GM18508 (cell line): ENCODE results near the gene PTPRN.

ENCODE experiments used
- ATAC-seq: cut with Tn5 transposase; IDR thresholded peaks from one replicate; pipeline ENCODE4 v1.9.1; 2021; ENCODE audit warnings: moderate number of reproducible peaks; ENCODE audit not compliant: insufficient read depth, unreplicated experiment

The PTPRN gene

GRCh38 chr2:219247678-219248642 lies 61.2 kb downstream of the PTPRN start:
- no peak for ATAC-seq

GRCh38 chr2:219246559-219246958 lies 62.6 kb downstream of the PTPRN start:
- ATAC-seq, result no peak

- ATAC-seq, result no peak
Measured at GRCh38 chr2:219245899-219246230, 63.3 kb downstream of the PTPRN start.

GRCh38 chr2:219245148-219245898 lies 63.9 kb downstream of the PTPRN start, which contains the start of the genes GLB1L and STK16:
GLB1L (minus strand) TSS chr2:219245444; CDS start chr2:219243573, 1,871 bp downstream.
STK16 (plus strand) TSS chr2:219245479; CDS start chr2:219246000, 521 bp downstream.
- peak; percentile 41 for ATAC-seq

- ATAC-seq, result no peak
Measured at GRCh38 chr2:219244789-219245147, 64.4 kb downstream of the PTPRN start.

GRCh38 chr2:219243291-219243761 lies 65.9 kb downstream of the PTPRN start:
- no peak for ATAC-seq
